Ramos (cell line): ENCODE data around the gene ZCWPW2.

Source experiments
- in situ Hi-C: fragments of 300-500 bp; cut with MboI; formaldehyde crosslinking; loops from one replicate; pipeline ENCODE4 v1.14.3; 2022; ENCODE audit warnings: low sequenced_read_pairs; ENCODE audit not compliant: unreplicated experiment

ZCWPW2 gene, protein sequence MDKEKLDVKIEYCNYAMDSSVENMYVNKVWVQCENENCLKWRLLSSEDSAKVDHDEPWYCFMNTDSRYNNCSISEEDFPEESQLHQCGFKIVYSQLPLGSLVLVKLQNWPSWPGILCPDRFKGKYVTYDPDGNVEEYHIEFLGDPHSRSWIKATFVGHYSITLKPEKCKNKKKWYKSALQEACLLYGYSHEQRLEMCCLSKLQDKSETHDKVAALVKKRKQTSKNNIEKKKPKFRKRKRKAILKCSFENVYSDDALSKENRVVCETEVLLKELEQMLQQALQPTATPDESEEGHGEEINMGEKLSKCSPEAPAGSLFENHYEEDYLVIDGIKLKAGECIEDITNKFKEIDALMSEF

DNA sequence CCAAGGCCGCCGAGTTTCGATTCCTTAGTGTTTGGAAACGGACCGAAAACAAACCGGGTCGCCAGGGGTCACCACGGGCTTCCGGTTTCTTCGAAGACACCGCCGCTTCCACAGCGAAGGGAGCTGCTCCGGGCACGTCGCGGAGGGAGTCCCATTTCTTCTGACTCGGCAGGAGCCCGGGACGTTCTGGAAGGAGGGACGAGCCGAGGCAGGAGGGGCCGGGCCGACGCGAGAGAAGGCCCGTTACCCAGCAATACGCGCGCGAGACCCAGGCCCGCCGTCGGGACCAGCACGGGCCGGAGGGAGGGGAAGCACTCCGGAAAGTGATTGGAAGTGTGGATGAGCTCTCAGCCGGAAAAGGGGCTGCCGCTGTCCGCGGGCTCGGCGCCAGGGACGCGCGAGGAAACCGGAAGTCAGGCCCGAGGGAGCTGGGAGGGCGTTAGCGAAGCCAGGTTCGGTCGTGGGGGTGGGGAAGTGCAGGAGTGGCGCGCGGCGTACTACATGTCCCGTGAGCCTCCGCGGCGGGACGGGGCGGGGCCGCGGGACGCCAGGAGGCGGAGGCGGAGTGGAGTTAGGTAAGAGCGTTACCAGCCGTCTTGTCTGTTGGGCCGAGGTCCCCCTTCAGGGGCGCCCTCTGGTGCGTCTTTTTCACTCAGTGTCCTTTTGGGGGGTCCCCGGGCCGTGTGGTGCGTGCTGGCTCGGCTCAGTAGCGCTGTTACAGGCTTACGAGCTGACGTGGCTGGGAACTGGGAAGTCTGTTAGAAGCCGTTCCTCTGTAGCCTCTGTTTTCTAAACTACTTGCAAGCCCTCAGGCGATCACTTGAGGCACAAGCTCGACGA, at the start of gene ZCWPW2, which contains the start of gene AZI2:
Gene ZCWPW2, plus strand, starts transcription at position 93 of the 840 bp plus-strand sequence. CDS start 64,348 bp downstream, outside the sequence.
Gene AZI2, minus strand, starts transcription at position 196 of the 840 bp plus-strand sequence. CDS start 8,207 bp downstream, outside the sequence.
- in situ Hi-C loops = no loop called here

GRCh38 chr3:28299705-28300104, 48.8 kb upstream of the ZCWPW2 start:
- in situ Hi-C loops = loop anchor here (25.0 kb wide), 1 partner anchor 587 kb away; the partner anchor contains the start of gene EOMES

GRCh38 chr3:28300345-28300962, 48.1 kb upstream of the ZCWPW2 start:
- in situ Hi-C loops = loop anchor here (25.0 kb wide), 1 partner anchor 588 kb away; the partner anchor contains the start of gene EOMES

DNA sequence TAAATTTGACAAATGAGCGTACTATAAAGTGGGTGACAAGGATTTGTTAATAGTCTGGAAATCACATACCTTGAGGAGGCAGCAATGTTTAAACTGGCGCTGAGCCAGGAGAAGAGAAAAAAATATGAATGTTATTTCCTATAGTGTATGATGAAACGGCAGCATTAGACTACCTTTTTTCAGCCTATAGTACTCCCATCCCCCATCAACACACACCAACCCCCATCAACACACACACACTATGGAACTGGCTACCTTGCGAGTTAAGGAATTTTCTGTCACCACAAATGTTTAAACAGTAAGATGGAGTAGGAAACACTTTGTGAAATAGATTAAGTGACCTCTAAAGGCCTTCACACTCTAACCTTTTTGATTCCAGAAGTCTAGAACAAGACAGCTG, 46.8 kb upstream of the ZCWPW2 start:
- in situ Hi-C loops = loop anchor here (25.0 kb wide), 1 partner anchor 589 kb away; the partner anchor contains the start of gene EOMES

- in situ Hi-C loops = loop anchor here (25.0 kb wide), 1 partner anchor 596 kb away; the partner anchor contains the start of gene EOMES
These were observed 40.3 kb upstream of the ZCWPW2 start for GRCh38 chr3:28308196-28308595.

DNA sequence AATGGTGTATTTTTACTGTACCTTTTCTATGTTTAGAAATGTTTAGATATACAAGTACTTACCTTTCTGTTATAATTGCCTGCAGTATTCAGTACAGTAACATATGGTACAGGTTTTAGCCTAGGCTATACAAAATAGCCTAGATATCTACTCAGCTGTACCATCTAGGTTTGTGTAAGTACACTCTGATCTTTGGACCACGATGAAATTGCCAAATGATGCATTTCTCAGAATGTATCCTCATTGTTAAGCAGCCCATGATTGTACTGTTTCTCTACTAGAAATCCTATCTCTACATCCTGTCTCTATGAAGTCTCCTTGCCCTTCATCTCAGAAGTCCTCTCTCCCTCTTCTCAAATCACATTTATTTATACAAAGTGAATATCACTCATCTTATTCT, 32.8 kb upstream of the ZCWPW2 start:
- in situ Hi-C loops = loop anchor here (25.0 kb wide), 1 partner anchor 603 kb away; the partner anchor contains the start of gene EOMES

DNA sequence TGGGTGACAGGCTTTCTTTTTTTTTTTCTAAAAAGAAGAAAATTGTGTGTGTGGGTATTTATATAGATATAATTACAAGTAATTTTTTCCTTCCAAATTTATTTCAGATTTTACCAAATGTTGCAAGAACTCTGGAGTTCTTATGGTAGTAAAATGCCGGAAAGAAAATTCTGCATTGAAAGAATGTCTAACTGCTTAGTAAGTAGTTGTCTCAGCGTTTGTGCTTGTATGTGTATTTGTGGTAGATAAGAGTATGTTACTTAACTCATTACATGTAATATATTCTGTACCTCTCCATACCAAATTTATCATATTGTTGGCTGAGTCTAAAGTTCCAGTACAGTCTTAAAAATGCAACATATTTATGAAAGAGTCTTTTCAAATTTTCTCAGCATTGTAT, 32.3 kb upstream of the ZCWPW2 start:
- in situ Hi-C loops = loop anchor here (25.0 kb wide), 1 partner anchor 604 kb away; the partner anchor contains the start of gene EOMES

DNA sequence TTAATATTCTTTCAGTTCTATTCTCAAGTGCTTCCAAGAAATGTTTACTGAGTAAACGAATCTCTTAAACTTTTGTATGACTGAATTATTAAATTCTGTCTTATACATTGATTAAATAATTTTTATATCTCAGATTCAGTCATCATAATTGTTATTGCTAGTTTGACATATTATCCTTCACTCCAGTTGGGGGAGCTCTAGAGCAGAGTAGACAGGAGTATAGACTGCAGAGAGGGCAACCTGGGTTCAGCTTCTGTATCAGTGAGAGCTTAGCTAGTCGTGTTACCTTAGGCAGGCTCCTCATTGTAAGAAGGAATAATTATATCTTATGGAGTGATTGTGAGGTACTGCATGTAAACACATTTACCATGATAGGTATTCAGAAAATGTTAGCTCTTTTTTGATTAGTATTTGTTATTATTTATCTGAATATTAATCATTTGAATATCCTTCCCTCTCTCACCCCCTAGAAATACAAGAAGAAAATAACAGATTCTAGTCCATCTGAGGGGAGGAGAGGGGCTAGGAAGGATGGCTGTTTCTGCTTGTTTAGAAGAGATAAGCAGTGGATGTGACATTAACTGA, 31.0 kb upstream of the ZCWPW2 start:
- in situ Hi-C loops = loop anchor here (25.0 kb wide), 1 partner anchor 605 kb away; the partner anchor contains the start of gene EOMES

- in situ Hi-C loops = loop anchor here (25.0 kb wide), 1 partner anchor 609 kb away; the partner anchor contains the start of gene EOMES
These were observed 27.5 kb upstream of the ZCWPW2 start for GRCh38 chr3:28320981-28321380.

- in situ Hi-C loops = loop anchor here (25.0 kb wide), 1 partner anchor 610 kb away; the partner anchor contains the start of gene EOMES
These were observed 26.1 kb upstream of the ZCWPW2 start for GRCh38 chr3:28322464-28322863.

- in situ Hi-C loops = no loop called here
These were observed 22.0 kb upstream of the ZCWPW2 start for GRCh38 chr3:28326458-28326926.

GRCh38 chr3:28328188-28329151, 20.1 kb upstream of the ZCWPW2 start:
- in situ Hi-C loops = no loop called here

DNA sequence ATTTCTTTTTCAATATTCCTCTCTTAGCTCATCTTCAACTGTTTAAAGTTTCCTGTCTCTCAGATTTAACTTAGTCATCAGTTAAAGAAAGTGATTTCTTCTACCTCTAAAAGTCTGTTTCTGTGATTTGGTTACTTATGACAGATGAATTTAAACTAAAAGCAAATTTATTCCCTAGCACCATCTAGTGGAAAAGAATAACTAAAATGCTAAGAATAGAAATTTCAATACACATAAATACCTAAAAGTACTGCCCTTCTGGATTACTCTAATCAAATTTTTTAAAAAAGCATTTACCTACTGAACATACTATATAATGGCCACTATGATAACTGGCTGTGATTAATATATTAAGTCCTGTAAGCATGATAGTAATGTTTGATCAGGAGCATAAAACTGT, 14.0 kb upstream of the ZCWPW2 start:
- in situ Hi-C loops = no loop called here

DNA sequence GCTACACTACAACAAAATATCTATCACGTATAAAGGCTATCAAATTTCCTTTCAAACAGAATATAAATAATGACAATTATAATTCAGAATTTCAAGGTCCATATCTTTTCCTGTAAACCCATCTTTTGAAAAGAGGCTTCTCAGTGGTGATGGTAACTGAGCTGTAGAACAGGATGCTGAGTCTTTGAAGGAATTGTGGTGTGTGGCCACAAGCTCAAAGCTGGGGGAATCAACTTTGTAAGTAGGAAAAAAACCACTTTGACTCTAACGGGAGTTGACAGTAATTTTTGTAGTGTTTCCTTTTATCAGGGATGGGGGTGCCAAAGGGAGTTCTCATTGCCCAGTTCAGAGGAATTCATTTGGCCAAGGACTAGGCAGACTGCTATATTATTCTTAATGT, 13.3 kb upstream of the ZCWPW2 start:
- in situ Hi-C loops = no loop called here

GRCh38 chr3:28337230-28337629, 11.3 kb upstream of the ZCWPW2 start:
- in situ Hi-C loops = no loop called here

- in situ Hi-C loops = no loop called here
These were observed 5.4 kb upstream of the ZCWPW2 start for GRCh38 chr3:28343144-28343543.

GRCh38 chr3:28345690-28346089, 2.8 kb upstream of the ZCWPW2 start:
- in situ Hi-C loops = no loop called here
